ENCODE data around the gene GTF2H1.

Gene GTF2H1

GRCh38 chr11:18321969-18322711 is at the start of gene GTF2H1, which contains the start of gene HPS5:
TSS of gene GTF2H1 (plus strand) at chr11:18322567. CDS start at chr11:18333075, 10,508 bp downstream.
TSS of gene HPS5 (minus strand) at chr11:18322140. CDS start at chr11:18317858, 4,282 bp downstream.
- DNase-seq (ENCODE audit: low read depth in 2 of 2): peak; percentile 89 to 92

- no peak for DNase-seq (ENCODE audit: low read depth in 2 of 2)
Measured at GRCh38 chr11:18277565-18278271, 44.6 kb upstream of the GTF2H1 start.

- DNase-seq (ENCODE audit: low read depth in 2 of 2): no peak
Measured at GRCh38 chr11:18280438-18281045, 41.8 kb upstream of the GTF2H1 start.

GRCh38 chr11:18282626-18283025 is 39.7 kb upstream of the GTF2H1 start:
- no peak for DNase-seq (ENCODE audit: low read depth in 2 of 2)

- DNase-seq (ENCODE audit: low read depth in 2 of 2): no peak
Measured at GRCh38 chr11:18285841-18286240, 36.5 kb upstream of the GTF2H1 start.

GRCh38 chr11:18288911-18289310 is 33.5 kb upstream of the GTF2H1 start:
- no peak for DNase-seq (ENCODE audit: low read depth in 2 of 2)

GRCh38 chr11:18294862-18295261 is 27.5 kb upstream of the GTF2H1 start:
- DNase-seq (ENCODE audit: low read depth in 2 of 2): no peak

GRCh38 chr11:18295316-18295715 is 27.1 kb upstream of the GTF2H1 start:
- DNase-seq (ENCODE audit: low read depth in 2 of 2): no peak

GRCh38 chr11:18299721-18300120 is 22.6 kb upstream of the GTF2H1 start:
- DNase-seq (ENCODE audit: low read depth in 2 of 2): no peak

- no peak for DNase-seq (ENCODE audit: low read depth in 2 of 2)
Measured at GRCh38 chr11:18304745-18305144, 17.6 kb upstream of the GTF2H1 start.

GRCh38 chr11:18307461-18308139 is 14.8 kb upstream of the GTF2H1 start:
- DNase-seq (ENCODE audit: low read depth in 2 of 2): no peak

- no peak for DNase-seq (ENCODE audit: low read depth in 2 of 2)
Measured at GRCh38 chr11:18308242-18308641, 14.1 kb upstream of the GTF2H1 start.

- DNase-seq (ENCODE audit: low read depth in 2 of 2): no peak
Measured at GRCh38 chr11:18309691-18310090, 12.7 kb upstream of the GTF2H1 start.

GRCh38 chr11:18310800-18311340 is 11.5 kb upstream of the GTF2H1 start:
- DNase-seq (ENCODE audit: low read depth in 2 of 2): no peak

- DNase-seq (ENCODE audit: low read depth in 2 of 2): no peak
Measured at GRCh38 chr11:18312012-18312411, 10.4 kb upstream of the GTF2H1 start.

GRCh38 chr11:18312663-18313420 is 9.5 kb upstream of the GTF2H1 start:
- DNase-seq (ENCODE audit: low read depth in 2 of 2): no peak

GRCh38 chr11:18313965-18314763 is 8.2 kb upstream of the GTF2H1 start:
- DNase-seq (ENCODE audit: low read depth in 2 of 2): no peak

GRCh38 chr11:18314784-18315523 is 7.4 kb upstream of the GTF2H1 start:
- no peak for DNase-seq (ENCODE audit: low read depth in 2 of 2)

GRCh38 chr11:18315893-18316292 is 6.5 kb upstream of the GTF2H1 start:
- DNase-seq (ENCODE audit: low read depth in 2 of 2): no peak

- DNase-seq (ENCODE audit: low read depth in 2 of 2): no peak
Measured at GRCh38 chr11:18317551-18317950, 4.8 kb upstream of the GTF2H1 start.

All from stimulated activated CD8-positive, alpha-beta memory T cell treated with anti-CD3 and anti-CD28 coated beads, Interleukin-15, amount 100 ng/mL, for 48 hours (primary cell).